ENCODE data around the gene LST1. TPM values are rescaled to one million over a fixed set of nuclear protein-coding genes. Genes with fewer than 3 reads are reported as not detected.

Gene LST1
- total and polyA plus RNA-seq, 4 donors: 9.6 to 164 (median 87.4) TPM

DNA sequence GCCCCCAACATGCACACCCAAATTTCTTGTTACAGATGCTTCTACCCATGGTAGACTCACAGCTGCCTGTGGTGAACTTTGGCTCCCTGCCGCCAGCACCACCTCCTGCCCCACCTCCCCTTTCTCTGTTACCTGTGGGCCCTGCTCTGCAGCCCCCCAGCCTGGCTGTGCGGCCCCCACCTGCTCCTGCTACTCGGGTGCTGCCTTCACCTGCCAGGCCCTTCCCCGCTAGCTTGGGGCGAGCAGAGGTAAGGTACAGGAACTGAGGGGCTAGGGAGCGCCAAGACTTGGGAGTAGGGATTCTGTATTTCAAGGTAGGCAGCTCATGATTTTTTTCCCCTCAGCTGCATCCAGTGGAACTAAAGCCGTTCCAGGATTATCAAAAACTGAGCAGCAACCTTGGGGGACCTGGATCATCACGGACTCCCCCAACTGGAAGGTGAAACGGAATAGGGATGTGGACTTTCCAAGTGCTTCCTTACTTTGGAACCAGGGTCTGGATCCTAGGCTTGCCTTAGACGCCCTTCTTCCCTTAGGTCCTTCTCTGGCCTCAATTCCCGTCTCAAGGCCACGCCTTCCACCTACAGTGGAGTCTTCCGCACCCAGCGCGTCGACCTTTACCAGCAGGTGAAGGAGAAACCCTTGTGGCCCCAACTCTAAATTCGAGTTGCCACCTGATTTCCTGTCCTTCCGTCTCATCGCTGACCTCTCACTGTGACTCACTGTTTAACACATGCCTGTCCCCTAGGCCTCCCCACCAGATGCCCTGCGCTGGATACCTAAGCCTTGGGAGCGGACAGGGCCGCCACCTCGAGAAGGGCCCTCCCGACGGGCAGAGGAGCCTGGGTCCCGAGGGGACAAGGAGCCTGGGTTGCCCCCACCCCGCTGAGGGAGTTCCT lies 50.9 kb downstream of the LST1 start:
- H3K36me3 ChIP-seq (ENCODE audit: control insufficient read depth in 4 of 4, insufficient read depth in 4 of 4, low read length in 4 of 4): peaks cover 61 to 84% (median 70%) of the 10 kb centered on the region in 4 donors
- WGBS, 2 donors: 85 to 86% methylated on average over 27 of the region's 27 CpGs
- DNase-seq (no peak), ATAC-seq (ENCODE audit: insufficient read depth, low FRiP score) (no peak)
- no peaks in the 10 kb centered on the region for H3K27me3 ChIP-seq (ENCODE audit: control insufficient read depth in 3 of 3, insufficient read depth in 3 of 3, low read length in 2 of 3)
- H3K9ac ChIP-seq (ENCODE audit: insufficient read depth in 1 of 2, low read length in 2 of 2): no peak overlapping the region
- TF ChIP-seq, protein P1, sequence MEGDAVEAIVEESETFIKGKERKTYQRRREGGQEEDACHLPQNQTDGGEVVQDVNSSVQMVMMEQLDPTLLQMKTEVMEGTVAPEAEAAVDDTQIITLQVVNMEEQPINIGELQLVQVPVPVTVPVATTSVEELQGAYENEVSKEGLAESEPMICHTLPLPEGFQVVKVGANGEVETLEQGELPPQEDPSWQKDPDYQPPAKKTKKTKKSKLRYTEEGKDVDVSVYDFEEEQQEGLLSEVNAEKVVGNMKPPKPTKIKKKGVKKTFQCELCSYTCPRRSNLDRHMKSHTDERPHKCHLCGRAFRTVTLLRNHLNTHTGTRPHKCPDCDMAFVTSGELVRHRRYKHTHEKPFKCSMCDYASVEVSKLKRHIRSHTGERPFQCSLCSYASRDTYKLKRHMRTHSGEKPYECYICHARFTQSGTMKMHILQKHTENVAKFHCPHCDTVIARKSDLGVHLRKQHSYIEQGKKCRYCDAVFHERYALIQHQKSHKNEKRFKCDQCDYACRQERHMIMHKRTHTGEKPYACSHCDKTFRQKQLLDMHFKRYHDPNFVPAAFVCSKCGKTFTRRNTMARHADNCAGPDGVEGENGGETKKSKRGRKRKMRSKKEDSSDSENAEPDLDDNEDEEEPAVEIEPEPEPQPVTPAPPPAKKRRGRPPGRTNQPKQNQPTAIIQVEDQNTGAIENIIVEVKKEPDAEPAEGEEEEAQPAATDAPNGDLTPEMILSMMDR (IDR thresholded peaks at IDR 0.05; ENCODE audit: control extremely low read depth, extremely low read depth): no peak
- no peaks in the 10 kb centered on the region for H3K9me3 ChIP-seq (ENCODE audit: control insufficient read depth in 4 of 4, insufficient read depth in 3 of 4, low read length in 3 of 4)
- no peaks in the 10 kb centered on the region for H3K4me1 ChIP-seq (ENCODE audit: control insufficient read depth in 5 of 5, insufficient read depth in 5 of 5, low read length in 5 of 5)
- no peak overlapping the region for H3K4me3 ChIP-seq
- no peak overlapping the region for H3K27ac ChIP-seq (ENCODE audit: low read depth in 1 of 2, low read length in 1 of 2)

Small RNA genes lying within 50 kb of the gene (small RNA-seq; reads per million reads assigned to genes)
- gene MIR6832 (ENCODE audit: low replicate concordance) (not detected), gene SNORA38 (ENCODE audit: low replicate concordance) (1.7 reads per million, percentile 89 among the genes with 10 or more reads in this experiment), gene SNORD117 (ENCODE audit: low replicate concordance) (450 reads per million, percentile 99 among the genes with 10 or more reads in this experiment), gene SNORD84 (ENCODE audit: low replicate concordance) (not detected), gene UQCRHP1 (ENCODE audit: low replicate concordance) (not detected)

Other genes starting within 250 kb of the LST1 start
Only the 30 nearest of the 35 such genes appear.
- gene MICA, start 182.7 kb upstream of the LST1 start, total RNA-seq: 10 to 100 TPM; 16.5 to 48.2 TPM
- gene MICA, start 182.7 kb upstream of the LST1 start, polyA plus RNA-seq: 10 to 100 TPM; 27.7 to 28.0 TPM
- 1 to 10 TPM; 5.3 to 9.6 TPM for gene MICB, start 88.1 kb upstream of the LST1 start, total RNA-seq
- gene MICB, start 88.1 kb upstream of the LST1 start, polyA plus RNA-seq: 10 to 100 TPM in 1 of 2 donors, 1 to 10 TPM in 1; 3.8 to 10.2 TPM
- not detected for gene MCCD1, start 57.3 kb upstream of the LST1 start, total RNA-seq
- not detected for gene MCCD1, start 57.3 kb upstream of the LST1 start, polyA plus RNA-seq
- 100 to 1,000 TPM; 316 to 418 TPM for gene DDX39B, start 44.3 kb upstream of the LST1 start, total RNA-seq
- gene DDX39B, start 44.3 kb upstream of the LST1 start, polyA plus RNA-seq: 100 to 1,000 TPM; 318 to 354 TPM
- gene ATP6V1G2, start 39.7 kb upstream of the LST1 start, total RNA-seq: 1 to 10 TPM in 1 of 2 donors, under 1 TPM in 1; 0.28 to 1.5 TPM
- gene ATP6V1G2, start 39.7 kb upstream of the LST1 start, polyA plus RNA-seq: under 1 TPM; 0.47 to 0.56 TPM
- 10 to 100 TPM; 13.5 to 19.2 TPM for gene NFKBIL1, start 38.7 kb upstream of the LST1 start, total RNA-seq
- 10 to 100 TPM; 18.9 to 32.2 TPM for gene NFKBIL1, start 38.7 kb upstream of the LST1 start, polyA plus RNA-seq
- 1 to 10 TPM in 1 of 2 donors, under 1 TPM in 1; 0.54 to 1.2 TPM for gene LTA, start 14.0 kb upstream of the LST1 start, total RNA-seq
- under 1 TPM; 0.28 to 0.40 TPM for gene LTA, start 14.0 kb upstream of the LST1 start, polyA plus RNA-seq
- gene TNF, start 10.7 kb upstream of the LST1 start, total RNA-seq: 1 to 10 TPM in 1 of 2 donors, under 1 TPM in 1; 0.23 to 6.6 TPM
- gene TNF, start 10.7 kb upstream of the LST1 start, polyA plus RNA-seq: 10 to 100 TPM in 1 of 2 donors, 1 to 10 TPM in 1; 1.6 to 15.7 TPM
- 10 to 100 TPM in 1 of 2 donors, 1 to 10 TPM in 1; 9.9 to 14.6 TPM for gene LTB, start 3.9 kb upstream of the LST1 start, total RNA-seq
- gene LTB, start 3.9 kb upstream of the LST1 start, polyA plus RNA-seq: 10 to 100 TPM in 1 of 2 donors, 1 to 10 TPM in 1; 9.8 to 31.9 TPM
- under 1 TPM in 1 of 2 donors, not detected in 1; 0.64 TPM for gene NCR3, start 6.7 kb downstream of the LST1 start, total RNA-seq
- under 1 TPM; 0.61 TPM for gene NCR3, start 6.7 kb downstream of the LST1 start, polyA plus RNA-seq
- gene AIF1, start 29.0 kb downstream of the LST1 start, total RNA-seq: 10 to 100 TPM; 38.7 to 86.0 TPM
- gene AIF1, start 29.0 kb downstream of the LST1 start, polyA plus RNA-seq: 100 to 1,000 TPM in 1 of 2 donors, 10 to 100 TPM in 1; 89.9 to 345 TPM
- gene PRRC2A, start 34.4 kb downstream of the LST1 start, total RNA-seq: 100 to 1,000 TPM in 1 of 2 donors, 10 to 100 TPM in 1; 73.7 to 157 TPM
- 100 to 1,000 TPM in 1 of 2 donors, 10 to 100 TPM in 1; 90.4 to 115 TPM for gene PRRC2A, start 34.4 kb downstream of the LST1 start, polyA plus RNA-seq
- gene BAG6, start 66.4 kb downstream of the LST1 start, total RNA-seq: 100 to 1,000 TPM; 164 to 259 TPM
- 100 to 1,000 TPM; 189 to 322 TPM for gene BAG6, start 66.4 kb downstream of the LST1 start, polyA plus RNA-seq
- gene APOM, start 69.6 kb downstream of the LST1 start, total RNA-seq: 1 to 10 TPM; 1.3 to 2.5 TPM
- gene APOM, start 69.6 kb downstream of the LST1 start, polyA plus RNA-seq: 1 to 10 TPM; 2.2 to 8.8 TPM
- 10 to 100 TPM; 18.9 to 26.8 TPM for gene C6orf47, start 74.5 kb downstream of the LST1 start, total RNA-seq
- gene C6orf47, start 74.5 kb downstream of the LST1 start, polyA plus RNA-seq: 10 to 100 TPM; 23.5 to 24.5 TPM
- gene GPANK1, start 78.7 kb downstream of the LST1 start, total RNA-seq: 10 to 100 TPM; 13.3 to 16.6 TPM
- 10 to 100 TPM; 12.7 to 15.7 TPM for gene GPANK1, start 78.7 kb downstream of the LST1 start, polyA plus RNA-seq
- 100 to 1,000 TPM; 114 to 123 TPM for gene CSNK2B, start 79.8 kb downstream of the LST1 start, total RNA-seq
- 100 to 1,000 TPM; 150 to 154 TPM for gene CSNK2B, start 79.8 kb downstream of the LST1 start, polyA plus RNA-seq
- gene LY6G5B, start 83.7 kb downstream of the LST1 start, total RNA-seq: 10 to 100 TPM in 1 of 2 donors, 1 to 10 TPM in 1; 5.7 to 13.7 TPM
- gene LY6G5B, start 83.7 kb downstream of the LST1 start, polyA plus RNA-seq: 1 to 10 TPM; 7.6 to 8.8 TPM
- gene LY6G5C, start 94.8 kb downstream of the LST1 start, total RNA-seq: 1 to 10 TPM; 3.0 to 5.0 TPM
- gene LY6G5C, start 94.8 kb downstream of the LST1 start, polyA plus RNA-seq: 1 to 10 TPM; 2.8 to 3.9 TPM
- gene ABHD16A, start 117.0 kb downstream of the LST1 start, total RNA-seq: 10 to 100 TPM; 49.5 to 57.7 TPM
- 10 to 100 TPM; 30.6 to 68.6 TPM for gene ABHD16A, start 117.0 kb downstream of the LST1 start, polyA plus RNA-seq
- under 1 TPM in 1 of 2 donors, not detected in 1; 0.21 TPM for gene LY6G6F, start 120.6 kb downstream of the LST1 start, total RNA-seq
- 1 to 10 TPM in 1 of 2 donors, not detected in 1; 2.2 TPM for gene LY6G6F, start 120.6 kb downstream of the LST1 start, polyA plus RNA-seq
- not detected for gene LY6G6D, start 129.1 kb downstream of the LST1 start, total RNA-seq
- not detected for gene LY6G6D, start 129.1 kb downstream of the LST1 start, polyA plus RNA-seq
- not detected for gene LY6G6C, start 135.5 kb downstream of the LST1 start, total RNA-seq
- gene LY6G6C, start 135.5 kb downstream of the LST1 start, polyA plus RNA-seq: under 1 TPM; 0.14 to 0.16 TPM
- gene MPIG6B, start 137.1 kb downstream of the LST1 start, total RNA-seq: 1 to 10 TPM in 1 of 2 donors, under 1 TPM in 1; 0.64 to 1.1 TPM
- gene MPIG6B, start 137.1 kb downstream of the LST1 start, polyA plus RNA-seq: 1 to 10 TPM in 1 of 2 donors, under 1 TPM in 1; 0.45 to 2.3 TPM
- gene DDAH2, start 143.0 kb downstream of the LST1 start, total RNA-seq: 10 to 100 TPM; 60.3 to 80.0 TPM
- 100 to 1,000 TPM; 103 to 130 TPM for gene DDAH2, start 143.0 kb downstream of the LST1 start, polyA plus RNA-seq
- gene CLIC1, start 150.3 kb downstream of the LST1 start, total RNA-seq: 100 to 1,000 TPM; 231 to 368 TPM
- 100 to 1,000 TPM; 387 to 763 TPM for gene CLIC1, start 150.3 kb downstream of the LST1 start, polyA plus RNA-seq
- 10 to 100 TPM; 11.6 to 17.8 TPM for gene MSH5, start 153.7 kb downstream of the LST1 start, total RNA-seq
- 10 to 100 TPM in 1 of 2 donors, 1 to 10 TPM in 1; 4.5 to 15.1 TPM for gene MSH5, start 153.7 kb downstream of the LST1 start, polyA plus RNA-seq
- 1 to 10 TPM; 1.7 to 4.4 TPM for gene SAPCD1, start 176.4 kb downstream of the LST1 start, total RNA-seq
- 1 to 10 TPM; 1.3 to 6.3 TPM for gene SAPCD1, start 176.4 kb downstream of the LST1 start, polyA plus RNA-seq
- gene VWA7, start 191.1 kb downstream of the LST1 start, total RNA-seq: 10 to 100 TPM in 1 of 2 donors, 1 to 10 TPM in 1; 4.6 to 14.2 TPM
- 1 to 10 TPM; 2.2 to 6.7 TPM for gene VWA7, start 191.1 kb downstream of the LST1 start, polyA plus RNA-seq
- gene VARS1, start 209.5 kb downstream of the LST1 start, total RNA-seq: 10 to 100 TPM; 32.2 to 95.4 TPM
- 10 to 100 TPM; 36.3 to 45.8 TPM for gene VARS1, start 209.5 kb downstream of the LST1 start, polyA plus RNA-seq